H9 (cell line): ENCODE measurements around the gene SLAMF1. TPM values are rescaled to one million over a fixed set of nuclear protein-coding genes. Genes with fewer than 3 reads are reported as not detected.

ENCODE experiments used
- DNase-seq: peaks from one replicate; pipeline ENCODE4 v3.0.0-alpha.2; 2017
- H2AFZ ChIP-seq: one replicate; pipeline ENCODE4 v1.6.1; 2013; ENCODE audit warnings: mild to moderate bottlenecking, low read length, control low read depth, moderate library complexity
- H2AK5ac ChIP-seq: 2 replicates; pipeline ENCODE4 v1.6.1; 2013; ENCODE audit warnings: low read length, control low read depth, mixed read lengths; ENCODE audit not compliant: insufficient read length
- H2BK120ac ChIP-seq: one replicate; pipeline ENCODE4 v1.6.1; 2013; ENCODE audit warnings: low read depth, mild to moderate bottlenecking, low read length, control low read depth, inconsistent platforms; ENCODE audit not compliant: poor library complexity, severe bottlenecking
- H2BK12ac ChIP-seq: 2 replicates; pipeline ENCODE4 v1.6.1; 2013; ENCODE audit warnings: low read length, control low read depth, mixed read lengths, low read depth; ENCODE audit not compliant: insufficient read length
- H2BK15ac ChIP-seq: 2 replicates; pipeline ENCODE4 v1.6.1; 2013; ENCODE audit warnings: low read depth, low read length, control low read depth
- H2BK20ac ChIP-seq: one replicate; pipeline ENCODE4 v1.6.1; 2013; ENCODE audit warnings: low read depth, mild to moderate bottlenecking, low read length, control low read depth, inconsistent platforms; ENCODE audit not compliant: poor library complexity, severe bottlenecking
- H2BK5ac ChIP-seq: 2 replicates; pipeline ENCODE4 v1.6.1; 2013; ENCODE audit warnings: low read length, control low read depth, mixed read lengths; ENCODE audit not compliant: insufficient read length
- H3K14ac ChIP-seq: 2 replicates; pipeline ENCODE4 v1.6.1; 2013; ENCODE audit warnings: low read length, control low read depth; ENCODE audit not compliant: insufficient read depth
- H3K18ac ChIP-seq: 2 replicates; pipeline ENCODE4 v1.6.1; 2013; ENCODE audit warnings: low read depth, mild to moderate bottlenecking, mixed read lengths, low read length, control low read depth; ENCODE audit not compliant: insufficient read length
- H3K23ac ChIP-seq: 2 replicates; pipeline ENCODE4 v1.6.1; 2013; ENCODE audit warnings: low read length, control low read depth, mixed read lengths, low read depth; ENCODE audit not compliant: insufficient read length
- H3K23me2 ChIP-seq: 2 replicates; pipeline ENCODE4 v1.6.1; 2013; ENCODE audit warnings: low read depth, mild to moderate bottlenecking, mixed read lengths, low read length, control low read depth; ENCODE audit not compliant: insufficient read length, poor library complexity, severe bottlenecking
- H3K27ac ChIP-seq: 2 replicates; pipeline ENCODE4 v1.5.1; 2013; ENCODE audit warnings: low read length, control low read depth, mixed read lengths, low read depth; ENCODE audit not compliant: insufficient read length
- H3K27me3 ChIP-seq: 2 replicates; pipeline ENCODE4 v1.6.1; 2013; ENCODE audit warnings: low read length, control low read depth, inconsistent platforms; ENCODE audit not compliant: insufficient read depth
- H3K4ac ChIP-seq: 2 replicates; pipeline ENCODE4 v1.6.1; 2013; ENCODE audit warnings: low read depth, mild to moderate bottlenecking, control low read depth, inconsistent platforms, low read length, moderate library complexity
- H3K4me1 ChIP-seq: 2 replicates; pipeline ENCODE4 v1.6.1; 2013; ENCODE audit warnings: low read length, control low read depth, inconsistent platforms; ENCODE audit not compliant: insufficient read depth
- H3K4me2 ChIP-seq: 2 replicates; pipeline ENCODE4 v1.6.1; 2013; ENCODE audit warnings: low read length, control low read depth, mixed read lengths; ENCODE audit not compliant: insufficient read length, insufficient read depth
- H3K56ac ChIP-seq: 2 replicates; pipeline ENCODE4 v1.6.1; 2013; ENCODE audit warnings: low read depth, mild to moderate bottlenecking, mixed read lengths, low read length, control low read depth; ENCODE audit not compliant: insufficient read length
- H3K79me1 ChIP-seq: 2 replicates; pipeline ENCODE4 v1.6.1; 2013; ENCODE audit warnings: low read depth, mild to moderate bottlenecking, moderate library complexity, low read length, control low read depth, inconsistent platforms; ENCODE audit not compliant: insufficient read depth, poor library complexity, severe bottlenecking
- H3K79me2 ChIP-seq: 2 replicates; pipeline ENCODE4 v1.6.1; 2013; ENCODE audit warnings: low read length, control low read depth, inconsistent platforms; ENCODE audit not compliant: insufficient read depth
- H3K9ac ChIP-seq: 2 replicates; pipeline ENCODE4 v1.6.1; 2013; ENCODE audit warnings: low read length, control low read depth, mixed read lengths; ENCODE audit not compliant: insufficient read length; ENCODE audit errors: extremely low read depth
- H3K9me3 ChIP-seq: one replicate; pipeline ENCODE4 v1.6.1; 2013; ENCODE audit warnings: low read depth, low read length, inconsistent platforms; ENCODE audit not compliant: control insufficient read depth
- H3T11ph ChIP-seq: one replicate; pipeline ENCODE4 v1.6.1; 2013; ENCODE audit warnings: mild to moderate bottlenecking, low read length, control low read depth, inconsistent platforms
- H4K20me1 ChIP-seq: one replicate; pipeline ENCODE4 v1.6.1; 2013; ENCODE audit not compliant: control insufficient read depth, insufficient read length, insufficient read depth
- H4K5ac ChIP-seq: 2 replicates; pipeline ENCODE4 v1.6.1; 2013; ENCODE audit warnings: low read depth, mild to moderate bottlenecking, mixed read lengths, low read length, control low read depth; ENCODE audit not compliant: insufficient read length
- H4K8ac ChIP-seq: replicated peaks from 2 replicates; pipeline ENCODE4 v1.6.1; 2013; ENCODE audit warnings: low read length, control low read depth, mixed read lengths, low read depth; ENCODE audit not compliant: insufficient read length
- H4K91ac ChIP-seq: 2 replicates; pipeline ENCODE4 v1.6.1; 2013; ENCODE audit warnings: low read depth, mild to moderate bottlenecking, moderate library complexity, mixed read lengths, low read length, control low read depth; ENCODE audit not compliant: insufficient read length
- H3K27ac Mint-ChIP-seq, 3 experiments: 2 replicates in 2 of 3; 3 replicates in 1 of 3; pipeline ENCODE4 v1.8.0; 2020 to 2021; ENCODE audit warnings: mixed read lengths in 3 of 3, mild to moderate bottlenecking in 1 of 3, moderate library complexity in 1 of 3
- H3K27me3 Mint-ChIP-seq: 2 replicates; pipeline ENCODE4 v1.8.0; 2021; ENCODE audit warnings: low read depth, mild to moderate bottlenecking, moderate library complexity, mixed read lengths
- H3K36me3 Mint-ChIP-seq, 3 experiments: 2 replicates in 2 of 3; 3 replicates in 1 of 3; pipeline ENCODE4 v1.8.0; 2020 to 2021; ENCODE audit warnings: low read depth in 3 of 3, mixed read lengths in 3 of 3; ENCODE audit not compliant: insufficient read depth in 1 of 3
- H3K4me1 Mint-ChIP-seq, 2 experiments: 2 replicates each; pipeline ENCODE4 v1.8.0; 2020; ENCODE audit warnings: mixed read lengths in 2 of 2
- H3K4me3 Mint-ChIP-seq, 2 experiments: 2 replicates in 1 of 2; 3 replicates in 1 of 2; pipeline ENCODE4 v1.8.0; 2020 to 2021; ENCODE audit warnings: mild to moderate bottlenecking in 2 of 2, mixed read lengths in 2 of 2, moderate library complexity in 1 of 2
- H3K9me3 Mint-ChIP-seq, 2 experiments: 2 replicates in 1 of 2; 3 replicates in 1 of 2; pipeline ENCODE4 v1.8.0; 2020; ENCODE audit warnings: mild to moderate bottlenecking in 2 of 2, mixed read lengths in 2 of 2, moderate library complexity in 1 of 2
- WGBS: extraction: QIAGEN DNeasy Blood & Tissue Kit; methylation state at CpG from one replicate; pipeline ENCODE4 v1.1.7; 2013; ENCODE audit warnings: missing lambda C conversion rate, low lambda C conversion rate, mixed read lengths; ENCODE audit not compliant: insufficient read length; ENCODE audit errors: extremely low coverage; 5-methylcytosine and 5-hydroxymethylcytosine counted together
- total RNA-seq: library from RNA; stranded (reverse); gene quantifications from 2 replicates; pipeline ENCODE4 v1.2.1, GENCODE V29; 2021
- TF ChIP-seq, protein P1 (sequence below): fragments of 200-600 bp; sonication (generic); conservative IDR thresholded peaks from 3 replicates; pipeline ENCODE4 v1.8.0; 2021; ENCODE audit warnings: antibody characterized with exemption, mild to moderate bottlenecking

Gene SLAMF1
- total RNA-seq, 1 experiment from 2014 or later, result not detected

DNA sequence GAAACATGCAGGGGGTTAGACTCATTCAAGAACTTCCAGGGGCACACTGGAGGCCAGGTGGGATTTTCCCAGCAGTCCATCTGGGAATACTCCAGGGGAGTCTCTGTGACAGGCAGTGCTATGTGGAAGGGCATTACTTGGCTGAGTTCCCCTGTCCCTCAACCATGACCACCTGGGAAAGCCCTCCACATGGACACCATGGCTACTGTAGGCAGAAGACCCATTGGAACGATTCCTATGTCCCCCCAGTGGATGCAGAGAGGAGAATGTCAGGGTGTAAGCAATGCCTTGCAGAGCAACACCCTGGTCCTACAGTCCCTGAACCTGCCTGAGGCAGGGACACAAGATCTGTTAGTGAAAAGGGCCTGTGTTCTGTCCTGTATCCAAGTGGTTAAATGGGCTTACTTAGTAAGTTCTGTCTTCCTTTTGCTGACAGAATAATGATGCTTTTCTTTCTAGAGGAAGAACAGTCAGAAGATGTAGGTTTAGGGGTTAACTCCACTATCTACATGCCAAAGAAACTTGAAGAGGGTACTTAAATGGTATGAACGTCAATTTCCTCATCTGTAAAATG lies 13.4 kb downstream of the SLAMF1 start:
- Histone ChIP-seq H2AFZ (no peak overlapping the region), H4K8ac (no peak overlapping the region), H3K56ac (no peak overlapping the region), H2BK12ac (no peak overlapping the region), H3K23me2 (no peaks in the 10 kb centered on the region), H4K91ac (no peak overlapping the region), H2AK5ac (no peak overlapping the region), H3K79me2 (no peaks in the 10 kb centered on the region), H2BK5ac (no peak overlapping the region), H3K9me3 (no peaks in the 10 kb centered on the region), H3T11ph (no peak overlapping the region), H3K23ac (no peak overlapping the region), H3K14ac (no peak overlapping the region), H3K4me2 (no peak overlapping the region), H3K9ac (no peak overlapping the region), H3K4me1 (no peaks in the 10 kb centered on the region; the same call in 1 of the 2 replicates), H2BK120ac (no peak overlapping the region), H4K20me1 (no peaks in the 10 kb centered on the region), H2BK15ac (no peak overlapping the region), H3K79me1 (no peaks in the 10 kb centered on the region), H2BK20ac (no peak overlapping the region), H3K27me3 (no peaks in the 10 kb centered on the region; the same call in 1 of the 2 replicates), H3K18ac (no peak overlapping the region), H3K4ac (no peak overlapping the region), H3K27ac (no peak overlapping the region), H4K5ac (no peak overlapping the region)
- Mint-ChIP-seq H3K36me3 (no peaks in the 10 kb centered on the region; a peak in 1 of 7 replicates), H3K27ac (no peak overlapping the region), H3K4me1 (peaks cover 18% of the 10 kb centered on the region in 2 experiments), H3K4me3 (no peak overlapping the region), H3K27me3 (peaks cover 1% of the 10 kb centered on the region; the same call in 1 of the 2 replicates), H3K9me3 (no peaks in the 10 kb centered on the region; a peak in 1 of 5 replicates)
- WGBS, result no CpG with 5 or more reads among the region's 2 CpGs
- TF ChIP-seq, protein P1, sequence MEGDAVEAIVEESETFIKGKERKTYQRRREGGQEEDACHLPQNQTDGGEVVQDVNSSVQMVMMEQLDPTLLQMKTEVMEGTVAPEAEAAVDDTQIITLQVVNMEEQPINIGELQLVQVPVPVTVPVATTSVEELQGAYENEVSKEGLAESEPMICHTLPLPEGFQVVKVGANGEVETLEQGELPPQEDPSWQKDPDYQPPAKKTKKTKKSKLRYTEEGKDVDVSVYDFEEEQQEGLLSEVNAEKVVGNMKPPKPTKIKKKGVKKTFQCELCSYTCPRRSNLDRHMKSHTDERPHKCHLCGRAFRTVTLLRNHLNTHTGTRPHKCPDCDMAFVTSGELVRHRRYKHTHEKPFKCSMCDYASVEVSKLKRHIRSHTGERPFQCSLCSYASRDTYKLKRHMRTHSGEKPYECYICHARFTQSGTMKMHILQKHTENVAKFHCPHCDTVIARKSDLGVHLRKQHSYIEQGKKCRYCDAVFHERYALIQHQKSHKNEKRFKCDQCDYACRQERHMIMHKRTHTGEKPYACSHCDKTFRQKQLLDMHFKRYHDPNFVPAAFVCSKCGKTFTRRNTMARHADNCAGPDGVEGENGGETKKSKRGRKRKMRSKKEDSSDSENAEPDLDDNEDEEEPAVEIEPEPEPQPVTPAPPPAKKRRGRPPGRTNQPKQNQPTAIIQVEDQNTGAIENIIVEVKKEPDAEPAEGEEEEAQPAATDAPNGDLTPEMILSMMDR, result no peak
- DNase-seq, result no peak
